GM18868 (cell line): ENCODE results near the gene TGFBR3.
A peak's percentile ranks its signal among the peaks of the same experiment; 100 is the strongest.

Source experiments
- ATAC-seq: cut with Tn5 transposase; IDR thresholded peaks from one replicate; pipeline ENCODE4 v1.9.1; 2021; ENCODE audit warnings: mild to moderate bottlenecking, moderate library complexity; ENCODE audit not compliant: unreplicated experiment

TGFBR3 gene

DNA sequence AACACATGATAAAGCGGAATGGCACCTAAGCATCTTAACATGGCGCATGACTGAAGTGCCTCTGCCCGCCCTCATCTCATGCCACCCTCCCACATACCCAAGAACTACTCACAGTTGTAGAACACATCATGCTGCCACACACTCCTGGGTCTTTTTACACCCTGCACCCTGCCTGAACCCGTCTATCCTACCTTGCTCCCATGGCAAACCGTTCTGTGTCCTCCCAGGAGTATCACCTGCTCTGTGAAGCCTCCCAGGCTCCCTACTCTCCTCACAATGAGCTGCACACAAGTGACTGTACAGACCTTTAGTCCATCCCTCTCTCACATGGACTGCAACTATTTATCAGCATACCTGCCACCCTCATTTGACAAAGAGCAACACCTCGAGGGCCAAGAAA is 144.0 kb downstream of the TGFBR3 start:
- ATAC-seq, result no peak

DNA sequence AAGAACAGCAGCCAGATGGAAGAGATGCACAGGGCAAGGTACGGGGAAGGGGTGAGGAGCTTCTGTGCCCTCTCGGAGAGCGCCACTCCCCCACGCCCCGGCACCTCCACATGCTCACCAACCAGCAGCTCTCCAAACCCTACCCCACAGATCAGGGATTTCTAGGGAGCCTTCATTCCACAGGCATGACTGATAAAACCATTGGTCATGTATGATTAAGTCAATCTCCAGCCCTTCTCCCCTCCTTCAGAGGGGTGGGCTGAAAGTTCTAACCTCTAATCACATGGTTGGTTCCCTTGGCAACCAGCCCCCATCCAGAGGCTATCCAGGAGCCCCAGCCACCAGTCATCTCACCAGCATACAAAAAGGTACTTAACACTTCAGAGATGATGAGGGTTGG is 144.7 kb downstream of the TGFBR3 start:
- ATAC-seq, result no peak

DNA sequence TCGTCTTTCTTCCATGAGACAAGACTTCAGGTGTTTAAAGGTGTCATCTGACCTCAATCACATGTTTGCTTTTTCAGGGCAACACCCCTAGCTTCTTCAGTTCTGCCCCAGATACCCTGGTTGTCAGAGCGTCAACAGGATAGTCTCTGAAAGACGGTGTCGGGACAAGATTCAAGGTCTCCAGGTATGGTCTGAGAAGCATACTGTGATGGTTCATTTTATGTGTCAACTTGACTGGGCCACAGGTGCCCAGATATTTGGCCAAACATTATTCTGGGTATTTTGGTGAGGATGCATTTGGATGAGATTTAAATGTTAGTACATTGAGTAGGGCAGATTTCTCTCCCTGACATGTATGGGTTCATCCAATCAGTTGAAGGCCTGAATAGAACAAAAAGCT is 148.3 kb downstream of the TGFBR3 start:
- no peak for ATAC-seq

DNA sequence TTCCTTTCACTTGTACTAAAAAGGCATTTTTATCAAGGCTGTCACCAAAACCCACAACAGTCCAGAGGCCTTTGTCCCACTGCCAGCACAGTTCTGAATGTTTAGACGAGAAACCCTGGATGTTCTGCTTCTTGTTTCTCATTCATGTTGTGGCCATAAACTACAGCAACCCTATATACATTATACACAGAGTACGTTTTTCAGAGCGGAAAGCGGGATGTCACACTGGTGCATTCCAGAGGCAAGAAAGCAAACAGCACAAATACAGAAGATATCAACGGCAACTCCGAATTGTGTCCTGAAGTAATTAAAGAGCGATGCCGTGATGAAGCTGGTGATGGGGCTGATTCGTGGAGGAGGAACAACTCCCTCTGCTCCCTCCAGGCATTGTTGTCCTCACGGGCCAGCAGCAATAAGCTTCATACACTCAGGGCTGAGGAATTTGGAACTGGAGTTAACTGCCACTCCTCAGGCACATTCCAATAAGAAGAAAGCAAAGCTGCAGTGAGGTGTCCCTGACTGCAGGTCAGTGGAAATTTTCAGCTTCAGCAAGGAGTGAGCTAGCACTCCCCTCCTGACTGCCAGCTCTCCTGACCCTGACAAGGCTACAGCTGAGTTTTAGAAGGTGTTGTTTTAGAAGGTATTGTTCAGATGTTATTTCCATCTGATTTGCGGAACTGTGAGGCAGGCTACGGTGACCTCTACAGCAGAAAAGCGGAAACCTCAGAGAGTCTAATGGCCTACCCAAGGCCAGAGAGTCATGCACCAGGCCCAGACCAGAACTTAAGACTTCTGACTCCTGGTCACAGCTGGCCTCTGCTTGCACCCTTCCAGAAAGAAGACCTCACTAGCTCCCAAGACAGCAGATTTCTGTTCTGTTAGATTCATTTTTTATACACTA is 149.0 kb downstream of the TGFBR3 start:
- ATAC-seq, result no peak

DNA sequence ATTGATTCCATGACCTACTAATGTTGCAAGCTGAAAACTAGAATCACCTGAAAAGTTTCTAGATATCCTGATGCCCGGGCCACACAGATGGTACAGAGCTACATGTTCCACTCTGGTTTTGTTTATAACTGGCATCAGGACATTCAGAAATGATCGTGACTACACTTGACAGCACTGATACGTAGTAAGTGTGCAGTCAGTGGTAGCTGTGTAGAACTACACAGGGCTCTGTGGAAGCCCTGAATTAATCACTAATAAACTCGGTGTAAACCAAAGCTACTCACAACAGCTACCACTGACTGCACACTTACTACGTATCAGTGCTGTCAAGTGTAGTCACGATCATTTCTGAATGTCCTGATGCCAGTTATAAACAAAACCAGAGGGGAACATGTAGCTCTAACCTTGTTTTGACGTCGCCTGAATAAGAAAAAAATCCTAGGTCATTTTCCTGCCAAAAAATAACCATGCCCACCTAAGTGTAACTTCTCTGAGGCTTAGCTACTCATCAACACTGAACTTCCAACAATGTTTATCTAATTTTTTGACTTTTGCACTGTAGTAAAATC is 149.7 kb downstream of the TGFBR3 start:
- no peak for ATAC-seq

DNA sequence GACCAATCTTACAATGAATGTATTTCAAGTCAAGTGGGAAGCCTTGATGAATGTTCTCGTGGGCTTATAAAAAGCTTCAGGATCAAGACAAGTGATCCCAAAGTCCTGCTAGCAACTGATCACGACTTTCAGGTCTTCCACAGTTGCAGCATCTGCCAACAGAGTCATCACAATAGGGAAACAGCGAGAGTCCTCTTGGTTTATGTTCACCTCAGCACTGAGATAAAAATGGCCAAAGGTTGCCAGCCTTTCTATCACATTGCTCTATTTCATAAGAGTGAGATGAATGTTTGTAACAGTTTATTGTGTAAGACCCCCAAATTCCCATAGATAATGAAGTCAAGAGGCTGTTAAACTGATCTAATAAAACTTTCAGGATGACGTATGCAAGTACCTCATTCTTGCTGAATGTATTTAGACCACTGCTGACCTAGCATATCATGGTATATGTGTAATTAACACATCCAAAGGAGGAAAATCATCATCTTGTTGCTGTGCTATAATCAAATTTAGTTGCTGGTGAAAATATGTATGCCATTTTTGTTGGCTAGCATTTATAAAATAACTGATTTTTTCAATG is 150.6 kb downstream of the TGFBR3 start:
- no peak for ATAC-seq

DNA sequence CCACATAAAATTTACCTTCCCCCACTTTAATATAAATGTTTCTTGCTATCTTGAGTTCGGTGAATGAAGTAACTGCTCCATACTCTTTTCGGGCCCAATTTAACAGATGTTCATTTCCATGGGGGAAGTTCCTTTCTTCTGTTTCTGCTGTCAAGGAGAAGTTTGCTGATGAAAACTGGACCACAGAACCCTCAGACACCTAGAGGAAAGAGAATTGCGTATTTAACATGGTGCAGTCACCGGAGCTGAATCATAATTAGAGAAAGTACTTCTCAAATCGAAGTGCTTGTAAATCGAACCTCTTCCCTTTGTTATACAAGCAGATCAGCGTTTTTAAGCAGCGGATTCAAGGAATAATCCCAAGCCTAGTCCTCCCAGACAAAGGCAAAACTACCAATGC is 151.2 kb downstream of the TGFBR3 start:
- no peak for ATAC-seq

DNA sequence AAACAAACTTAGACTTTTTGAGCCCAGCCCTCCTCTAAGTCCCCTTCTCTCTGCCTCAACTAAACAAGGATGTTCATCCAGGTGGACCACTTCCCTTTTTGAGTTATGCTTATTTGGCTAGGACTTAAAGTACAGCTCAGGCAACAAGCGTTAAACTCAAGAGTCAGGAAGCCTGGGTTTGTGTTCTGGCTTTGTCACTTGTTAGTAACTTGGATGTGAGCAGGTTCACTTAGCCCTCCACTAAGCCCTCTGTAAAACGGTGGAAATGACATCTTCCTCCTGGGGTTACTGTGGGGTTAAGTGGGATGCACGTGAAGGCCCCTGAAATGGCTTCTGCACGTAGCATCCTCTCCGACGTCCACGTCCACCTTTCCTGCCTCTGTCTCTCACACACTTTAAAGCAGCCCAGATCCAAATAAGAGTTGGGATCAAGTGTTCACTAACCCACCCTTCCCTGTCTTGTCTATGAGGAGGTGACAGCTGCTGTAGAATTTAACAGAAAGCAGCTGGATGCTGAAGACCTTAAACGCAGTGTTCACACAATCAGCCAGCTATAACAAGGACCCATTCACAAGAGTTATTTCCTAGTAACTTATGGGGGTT is 152.7 kb downstream of the TGFBR3 start:
- no peak for ATAC-seq

DNA sequence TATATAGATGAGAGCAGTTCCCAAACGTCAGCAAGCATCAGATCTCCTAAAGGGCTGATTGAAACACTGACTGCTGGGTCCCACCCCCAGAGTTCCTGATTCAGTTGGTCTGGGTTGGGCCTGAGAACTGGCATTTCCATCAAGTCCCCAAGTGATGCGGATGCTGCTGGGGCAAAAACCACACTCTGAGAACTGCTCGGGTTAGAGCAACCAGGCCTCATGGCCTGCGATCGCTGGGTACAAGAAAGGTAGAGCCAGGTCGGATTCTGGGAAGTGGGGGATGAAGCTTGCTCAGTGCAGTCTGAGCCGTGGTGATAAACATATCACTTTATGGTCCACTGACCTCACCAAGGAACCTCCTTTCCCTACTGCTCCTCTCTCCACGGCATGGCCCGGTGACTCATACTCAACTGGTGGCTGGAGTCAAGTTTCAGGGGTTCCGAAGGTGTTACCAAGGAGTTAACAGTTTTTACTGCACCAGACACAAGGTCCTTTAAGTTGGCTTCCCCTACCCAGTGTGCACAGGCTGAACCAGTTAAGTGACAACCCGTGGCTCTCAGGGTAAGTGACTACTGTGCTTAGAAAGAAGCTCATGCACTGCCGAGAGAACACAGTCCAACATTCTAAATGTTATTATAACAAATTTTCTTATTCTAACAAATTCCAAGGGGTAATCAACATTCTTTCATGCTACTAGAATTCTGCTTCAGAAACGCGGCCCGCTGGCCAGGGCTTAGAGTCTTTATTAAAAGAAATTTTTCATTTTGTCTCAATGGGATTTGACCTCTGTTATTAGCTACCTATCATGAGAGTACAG is 153.5 kb downstream of the TGFBR3 start:
- peak; percentile 48 for ATAC-seq

DNA sequence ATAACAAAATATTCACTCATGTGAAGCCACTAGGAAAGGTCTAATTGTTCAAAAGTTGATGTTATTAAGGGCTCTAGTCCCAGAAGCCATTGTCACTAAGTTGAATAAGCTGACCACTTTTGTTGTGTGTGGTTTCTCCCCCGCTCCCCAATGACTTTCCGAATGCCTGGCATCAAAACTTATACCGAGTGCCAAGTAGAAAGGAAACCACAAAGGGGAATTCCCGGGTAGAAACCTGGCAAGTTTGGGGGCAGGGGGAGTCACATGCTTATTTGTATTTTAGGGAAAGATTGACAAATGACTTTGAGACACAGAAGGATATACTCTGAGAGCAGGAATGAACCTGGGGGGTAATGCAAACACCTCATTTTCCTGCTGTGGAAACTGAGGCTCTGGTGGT is 154.1 kb downstream of the TGFBR3 start:
- ATAC-seq, result peak; percentile 40

DNA sequence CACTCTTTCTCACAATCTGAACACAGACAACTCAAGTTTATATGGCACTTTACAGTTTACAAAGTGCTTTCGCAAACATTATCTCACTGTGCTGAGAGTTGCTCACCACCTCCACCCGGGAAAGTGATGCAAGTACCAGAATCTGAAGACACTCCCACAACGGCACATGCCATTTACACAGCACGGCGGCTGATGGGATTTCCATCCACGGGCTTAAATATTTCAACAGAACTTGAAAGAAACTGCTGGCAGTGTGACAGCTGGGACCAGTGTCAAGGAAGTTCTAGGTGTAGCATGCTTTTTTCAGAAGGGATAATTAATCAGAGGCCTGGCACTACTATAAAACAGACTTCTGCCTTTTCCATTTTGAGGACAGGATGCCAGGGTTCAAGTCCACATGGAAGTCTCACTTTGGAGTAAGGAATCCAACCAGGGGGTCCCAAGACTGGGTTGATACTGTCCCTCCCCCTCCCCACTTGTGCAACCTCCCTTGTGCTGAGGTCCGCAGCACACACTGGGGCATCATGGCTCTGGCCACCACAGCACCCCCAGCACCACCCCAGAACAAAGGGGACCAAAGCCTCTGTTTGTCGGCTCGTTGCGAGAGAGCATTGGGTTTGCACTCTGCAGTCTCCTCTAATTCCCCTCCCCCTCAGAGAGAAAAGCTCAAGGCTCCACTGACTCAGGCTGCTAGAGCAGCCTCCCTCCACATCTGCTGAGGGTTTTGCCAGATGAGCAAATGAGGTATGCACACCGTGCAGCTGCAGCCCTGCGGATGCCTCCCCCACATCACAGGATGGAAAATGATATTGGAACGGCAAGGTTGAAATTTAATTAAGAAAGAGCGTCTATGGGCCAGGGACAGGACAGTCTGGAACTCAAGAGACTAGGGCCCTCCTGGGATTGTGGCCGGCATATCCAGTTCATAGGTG is 154.9 kb downstream of the TGFBR3 start:
- ATAC-seq, result peak; percentile 18

DNA sequence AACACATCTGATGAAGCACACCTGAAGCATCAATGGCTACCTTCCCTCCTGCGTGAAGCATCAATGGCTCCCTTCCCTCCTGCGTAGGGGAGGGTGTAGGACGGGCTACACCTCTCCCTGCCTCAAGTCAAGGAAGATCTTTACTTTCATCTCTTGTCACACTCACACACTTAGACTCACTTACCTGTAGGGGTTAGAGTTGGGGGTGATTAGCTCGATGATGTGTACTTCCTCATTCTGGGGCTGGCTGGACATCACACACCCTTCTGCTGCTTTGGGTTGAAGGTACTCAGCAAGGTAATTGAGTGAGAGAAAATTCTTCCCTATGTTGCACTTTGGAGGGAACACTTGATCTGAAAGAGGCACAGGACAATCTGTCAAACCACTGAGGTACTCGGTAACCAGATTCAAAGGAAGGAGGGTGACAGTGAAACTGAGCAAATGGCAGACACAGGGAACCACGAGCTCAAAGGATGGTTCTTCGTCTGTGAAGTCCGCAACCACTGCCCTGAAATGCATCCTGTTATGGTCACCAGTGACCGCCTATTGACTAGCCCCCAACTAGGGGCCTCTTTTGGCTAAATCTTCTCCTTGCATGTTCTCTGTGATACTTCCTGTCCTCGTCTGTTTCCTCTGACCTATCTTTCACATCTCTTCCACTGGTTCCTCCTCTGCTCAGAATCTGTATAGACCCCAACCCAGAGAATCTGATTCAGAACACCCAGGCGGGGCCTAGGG is 156.2 kb downstream of the TGFBR3 start:
- ATAC-seq, result peak; percentile 29

DNA sequence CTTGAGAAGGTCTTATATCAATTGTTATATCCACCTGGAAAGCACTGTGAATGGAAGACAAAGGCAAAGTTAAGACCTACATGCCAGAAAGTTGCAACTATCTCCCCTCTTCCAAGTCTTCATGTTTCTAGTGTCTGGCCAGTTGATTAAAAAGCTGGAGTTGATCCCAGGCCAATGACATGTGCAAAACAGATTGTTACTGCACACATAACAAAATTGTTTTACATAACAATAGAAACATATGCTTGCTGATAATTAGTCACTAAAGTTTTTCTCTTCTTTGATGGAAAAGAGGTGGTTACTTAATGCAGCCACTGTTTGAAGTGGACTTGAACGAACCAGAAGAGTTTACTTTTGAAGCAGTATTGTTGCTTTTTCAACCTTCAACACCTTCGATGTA is 158.2 kb downstream of the TGFBR3 start:
- ATAC-seq, result no peak

DNA sequence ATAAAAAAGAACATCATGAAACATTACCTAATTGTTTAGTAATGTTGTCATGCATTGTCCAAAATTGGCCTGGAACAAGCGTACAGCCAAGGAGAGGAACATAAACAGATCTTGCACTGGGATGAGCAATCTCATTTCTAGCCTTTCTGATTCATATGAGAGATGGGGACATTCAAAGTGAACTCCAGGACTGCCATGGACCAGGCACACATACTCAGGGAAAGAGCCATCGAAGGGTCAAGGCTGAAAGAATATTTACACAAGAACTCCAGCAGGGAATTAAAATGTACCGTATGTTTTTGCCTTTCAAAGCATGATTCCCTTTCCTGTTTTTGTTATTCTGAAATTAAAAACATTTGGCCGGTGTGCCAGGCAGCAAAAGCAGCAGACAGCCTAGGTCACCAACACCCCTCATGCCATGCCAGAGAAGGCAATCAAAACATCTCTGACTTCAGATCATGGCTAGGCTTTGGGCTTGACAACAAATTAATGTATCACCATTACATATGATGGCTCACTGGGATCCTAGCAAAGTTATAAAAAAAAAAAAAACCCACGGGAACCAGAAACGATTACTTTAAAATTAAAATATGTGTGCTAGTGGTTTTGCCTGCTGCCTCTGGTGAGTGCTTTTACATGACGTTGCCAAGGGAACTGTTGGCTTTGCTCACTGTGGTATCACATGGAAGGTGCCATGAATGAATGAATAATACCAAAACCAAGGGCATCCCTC is 159.8 kb downstream of the TGFBR3 start:
- ATAC-seq, result no peak

DNA sequence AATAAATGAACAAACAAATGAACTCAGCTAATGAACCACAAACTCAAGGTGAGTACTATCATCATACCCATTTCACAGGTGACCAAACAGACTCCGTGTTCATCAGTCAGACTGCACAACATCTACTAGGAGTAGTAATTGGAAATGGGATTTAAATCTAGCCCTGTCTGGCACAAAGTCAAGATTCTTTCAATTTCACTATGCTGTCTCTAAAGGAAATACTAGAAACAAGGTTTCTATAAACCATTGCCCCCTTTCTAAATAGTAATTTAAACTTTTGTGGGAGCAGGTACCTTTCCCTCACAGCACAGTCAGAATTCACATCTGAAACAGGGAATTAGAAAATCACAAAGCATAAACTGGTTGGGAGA is 160.3 kb downstream of the TGFBR3 start:
- ATAC-seq, result no peak

DNA sequence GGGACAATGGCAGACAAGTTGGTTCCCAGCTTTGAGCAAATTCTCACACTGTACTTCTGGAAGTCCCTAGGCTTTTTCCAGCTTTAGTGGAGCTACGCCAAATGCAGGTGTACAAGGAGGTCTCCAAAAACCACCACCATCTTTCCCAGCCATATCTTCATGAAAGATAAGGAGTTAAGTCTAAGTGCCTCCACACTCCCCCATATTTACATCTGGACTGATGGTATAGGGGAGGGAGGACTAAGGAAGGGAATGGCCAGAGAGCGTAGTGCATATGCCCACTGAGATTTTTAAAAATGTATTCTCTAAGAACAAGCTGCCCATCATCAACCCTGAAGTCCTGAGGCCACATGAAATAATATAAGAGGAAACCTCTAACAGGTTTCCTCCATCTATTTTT is 161.3 kb downstream of the TGFBR3 start:
- no peak for ATAC-seq

DNA sequence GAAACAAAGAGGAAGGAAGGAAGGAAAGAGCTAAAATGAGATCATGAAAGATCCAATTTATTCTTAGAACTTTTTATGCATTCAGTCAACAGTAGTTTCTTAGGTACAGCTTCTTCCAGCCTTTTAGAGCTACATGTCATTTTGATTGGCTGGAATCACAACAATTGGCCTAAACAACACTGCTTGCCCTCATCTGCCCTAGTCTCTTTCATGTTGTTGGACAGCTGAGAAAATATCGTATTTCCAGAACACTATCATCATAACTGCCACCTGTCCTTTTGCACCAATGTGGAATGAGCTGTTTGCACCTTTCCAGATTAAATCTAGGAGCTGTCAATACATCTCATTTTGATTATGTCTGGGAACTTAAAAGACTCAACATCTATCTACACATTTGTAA is 161.7 kb downstream of the TGFBR3 start:
- ATAC-seq, result no peak

DNA sequence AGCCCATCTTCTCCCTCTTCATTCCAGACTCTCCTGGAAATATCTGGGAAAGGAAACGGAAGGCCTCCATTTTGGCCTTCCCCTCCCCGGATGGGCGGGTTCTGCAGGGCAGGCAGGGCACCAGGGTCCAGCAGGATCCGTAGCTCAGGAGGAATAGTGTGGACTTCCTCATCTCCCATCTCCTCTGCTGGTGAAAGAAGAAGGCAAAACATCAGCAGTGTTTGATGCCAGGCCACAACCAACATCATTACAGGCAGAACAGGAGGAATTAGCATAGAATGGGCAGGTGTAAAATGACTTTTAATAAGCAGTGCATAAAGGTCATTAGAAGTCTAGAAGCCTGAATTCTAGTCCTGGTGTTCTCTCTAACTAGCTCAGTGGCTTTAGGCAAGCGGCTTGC is 165.9 kb downstream of the TGFBR3 start:
- no peak for ATAC-seq

DNA sequence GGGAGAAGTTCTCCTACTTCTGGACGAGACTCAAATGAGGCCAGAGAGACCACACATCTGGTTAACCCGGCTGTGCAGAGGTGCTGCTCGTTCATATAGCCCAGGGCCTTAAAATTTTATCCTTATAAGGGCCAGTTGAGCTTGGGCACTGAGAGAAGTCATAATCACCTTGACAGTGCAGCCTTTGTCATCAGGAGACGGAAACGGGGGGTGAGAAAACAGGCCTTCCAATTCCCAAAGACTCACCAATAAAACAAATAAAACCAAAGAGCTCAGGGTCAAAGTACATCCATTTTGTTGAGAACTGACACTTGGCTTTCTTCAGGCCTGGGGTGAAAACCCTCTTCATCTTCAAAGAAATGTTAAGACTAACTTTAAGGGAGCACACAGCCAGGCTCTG is 167.1 kb downstream of the TGFBR3 start:
- no peak for ATAC-seq
